Right cardiac atrium (tissue), 5 donors: ENCODE data around the gene AKR1D1. TPM values are rescaled to one million over a fixed set of nuclear protein-coding genes. Genes with fewer than 3 reads are reported as not detected.

ENCODE experiments used
- ATAC-seq, 2 donors: fragments of 200-7000 bp; cut with Tn5 transposase; one replicate each; pipeline versions ENCODE4 v1.8.0 to v1.9.1; 2020; ENCODE audit warnings: moderate library complexity in 2 of 2, mild to moderate bottlenecking in 1 of 2
- DNase-seq, 3 donors: peaks; one replicate each; pipeline ENCODE4 v3.0.0-alpha.2; 2020
- H3K27ac ChIP-seq: one replicate; pipeline ENCODE4 v1.5.1; 2013; ENCODE audit warnings: mild to moderate bottlenecking, low read length, control low read depth, moderate library complexity
- H3K27me3 ChIP-seq: one replicate; pipeline ENCODE4 v1.6.1; 2013; ENCODE audit not compliant: control insufficient read depth, insufficient read depth
- H3K4me1 ChIP-seq: one replicate; pipeline ENCODE4 v1.6.1; 2013; ENCODE audit warnings: low read length; ENCODE audit not compliant: control insufficient read depth, insufficient read depth
- H3K4me3 ChIP-seq: one replicate; pipeline ENCODE4 v1.5.1; 2013; ENCODE audit warnings: low read length, control low read depth
- H3K9me3 ChIP-seq: one replicate; pipeline ENCODE4 v1.6.1; 2013; ENCODE audit warnings: low read length; ENCODE audit not compliant: control insufficient read depth
- WGBS: extraction: QIAGEN DNeasy Blood & Tissue Kit; methylation state at CpG from one replicate; pipeline ENCODE4 v1.1.7; 2013; 5-methylcytosine and 5-hydroxymethylcytosine counted together
- intact Hi-C, 4 donors: fragments of 100-400 bp; cut with DNase I; formaldehyde crosslinking; loops; one replicate each; pipeline versions ENCODE4 v1.11.0 to v1.14.0; 2022 to 2023
- polyA plus RNA-seq: library from polyadenylated mRNA; stranded (reverse); fragments of 200-250 nt; gene quantifications from one replicate; pipeline ENCODE4 v1.2.3, GENCODE V29; 2013
- total RNA-seq, 4 donors: library from RNA; stranded (reverse); fragmentation: NEBNext Ultra II Directional; extraction: Animal tissue kit (Norgen Biotek cat#: 25700); gene quantifications; one replicate each; pipeline ENCODE4 v1.2.1, GENCODE V29; 2021
- donor health status: healthy with polysubstance abuse.
- donor health status: DM: no; HTN: yes; CAD: no.
- donor health status: DM: no; HTN: no; CAD: no.
- donor health status: DM: no; HTN: yes; CAD: no; lungs with severe emphysema.
- donor health status: DM: yes; HTN: yes; CAD: no.

AKR1D1 gene
- total and polyA plus RNA-seq, 5 donors, result not detected

- Histone ChIP-seq H3K27ac (no peak overlapping the region), H3K4me1 (no peaks in the 10 kb centered on the region), H3K4me3 (no peak overlapping the region), H3K9me3 (no peaks in the 10 kb centered on the region), H3K27me3 (no peaks in the 10 kb centered on the region)
- WGBS, result 36% methylated on average over 3 of the region's 3 CpGs
- DNase-seq (no peak), ATAC-seq (no peak)
- intact Hi-C loops, result no loop called here
Measured at GRCh38 chr7:138167222-138167621, 91.0 kb downstream of the AKR1D1 start.

GRCh38 chr7:138167869-138168296, 91.6 kb downstream of the AKR1D1 start:
- H3K4me3 ChIP-seq, result no peak overlapping the region
- WGBS, result 94% methylated on average over 1 of the region's 1 CpG
- no peaks in the 10 kb centered on the region for H3K4me1 ChIP-seq
- intact Hi-C loops, result no loop called here
- no peaks in the 10 kb centered on the region for H3K27me3 ChIP-seq
- ATAC-seq (no peak), DNase-seq (no peak)
- no peak overlapping the region for H3K27ac ChIP-seq
- H3K9me3 ChIP-seq, result no peaks in the 10 kb centered on the region

Other genes with a start within 250 kb of the AKR1D1 start
- 10 to 100 TPM in 2 of 4 donors, 1 to 10 TPM in 2; 7.6 to 14.9 (median 9.0) TPM for gene DGKI, start 229.5 kb upstream of the AKR1D1 start, total RNA-seq
- 2.1 TPM for gene DGKI, start 229.5 kb upstream of the AKR1D1 start, polyA plus RNA-seq
- gene CREB3L2, start 74.4 kb upstream of the AKR1D1 start, total RNA-seq, result 10 to 100 TPM; 37.0 to 75.1 (median 39.8) TPM
- 10.7 TPM for gene CREB3L2, start 74.4 kb upstream of the AKR1D1 start, polyA plus RNA-seq